IMR-90 (cell line): ENCODE data around the gene RAB3GAP2.

Experiments used
- BHLHE40 ChIP-seq: fragments of 150-350 bp; IDR thresholded peaks from 2 replicates; pipeline ENCODE4 v1.6.1; 2016; ENCODE audit warnings: mild to moderate bottlenecking, low read depth, low read length
- POLR2A ChIP-seq: IDR thresholded peaks from 2 replicates; pipeline ENCODE4 v1.6.1; 2012; ENCODE audit warnings: mild to moderate bottlenecking, low read depth, low read length
- RCOR1 ChIP-seq: IDR thresholded peaks from 2 replicates; pipeline ENCODE4 v1.6.1; 2012; ENCODE audit warnings: mild to moderate bottlenecking, low read length, improper control_type of control experiment; ENCODE audit not compliant: insufficient replicate concordance
- RFX5 ChIP-seq: IDR thresholded peaks from 2 replicates; pipeline ENCODE4 v1.8.0; 2012; ENCODE audit warnings: low read depth, mild to moderate bottlenecking, low read length, moderate library complexity
- TF ChIP-seq, protein P1 (sequence below): conservative IDR thresholded peaks from 2 replicates; pipeline ENCODE4 v1.5.1; 2012; ENCODE audit warnings: mild to moderate bottlenecking, low read depth, low read length, improper control_type of control experiment
- TF ChIP-seq, protein P2 (sequence below): fragments of 150-350 bp; IDR thresholded peaks from 2 replicates; pipeline ENCODE4 v1.6.1; 2016; ENCODE audit warnings: low read depth, mild to moderate bottlenecking, low read length, moderate library complexity, borderline replicate concordance
- TF ChIP-seq, protein P3 (sequence below): fragments of 150-350 bp; IDR thresholded peaks from 2 replicates; pipeline ENCODE4 v1.6.1; 2017; ENCODE audit warnings: mild to moderate bottlenecking, antibody characterized with exemption, low read length, low read depth

DNA sequence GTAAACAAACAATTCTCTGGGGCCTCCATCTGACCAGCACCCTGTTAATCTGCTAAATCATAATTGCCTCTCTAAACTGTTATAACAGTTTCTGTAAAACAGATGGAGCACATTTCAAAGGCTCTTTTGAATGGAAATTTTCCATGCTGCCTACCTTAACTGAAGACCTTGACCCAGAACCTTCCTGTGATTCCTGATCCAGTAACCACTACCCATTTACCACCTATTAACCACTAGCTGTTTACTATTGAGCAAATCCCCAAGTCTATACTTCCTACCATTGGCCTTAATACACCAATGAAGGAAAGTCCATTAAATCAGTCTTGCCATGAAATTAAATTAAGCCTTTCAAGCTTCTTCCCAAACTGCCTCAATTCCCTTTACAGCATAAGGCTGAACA lies 46.3 kb downstream of the RAB3GAP2 start:
- TF ChIP-seq, protein P1, sequence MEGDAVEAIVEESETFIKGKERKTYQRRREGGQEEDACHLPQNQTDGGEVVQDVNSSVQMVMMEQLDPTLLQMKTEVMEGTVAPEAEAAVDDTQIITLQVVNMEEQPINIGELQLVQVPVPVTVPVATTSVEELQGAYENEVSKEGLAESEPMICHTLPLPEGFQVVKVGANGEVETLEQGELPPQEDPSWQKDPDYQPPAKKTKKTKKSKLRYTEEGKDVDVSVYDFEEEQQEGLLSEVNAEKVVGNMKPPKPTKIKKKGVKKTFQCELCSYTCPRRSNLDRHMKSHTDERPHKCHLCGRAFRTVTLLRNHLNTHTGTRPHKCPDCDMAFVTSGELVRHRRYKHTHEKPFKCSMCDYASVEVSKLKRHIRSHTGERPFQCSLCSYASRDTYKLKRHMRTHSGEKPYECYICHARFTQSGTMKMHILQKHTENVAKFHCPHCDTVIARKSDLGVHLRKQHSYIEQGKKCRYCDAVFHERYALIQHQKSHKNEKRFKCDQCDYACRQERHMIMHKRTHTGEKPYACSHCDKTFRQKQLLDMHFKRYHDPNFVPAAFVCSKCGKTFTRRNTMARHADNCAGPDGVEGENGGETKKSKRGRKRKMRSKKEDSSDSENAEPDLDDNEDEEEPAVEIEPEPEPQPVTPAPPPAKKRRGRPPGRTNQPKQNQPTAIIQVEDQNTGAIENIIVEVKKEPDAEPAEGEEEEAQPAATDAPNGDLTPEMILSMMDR, result no peak
- TF ChIP-seq POLR2A (no peak), RCOR1 (no peak), RFX5 (no peak), BHLHE40 (no peak)
- TF ChIP-seq, protein P2, sequence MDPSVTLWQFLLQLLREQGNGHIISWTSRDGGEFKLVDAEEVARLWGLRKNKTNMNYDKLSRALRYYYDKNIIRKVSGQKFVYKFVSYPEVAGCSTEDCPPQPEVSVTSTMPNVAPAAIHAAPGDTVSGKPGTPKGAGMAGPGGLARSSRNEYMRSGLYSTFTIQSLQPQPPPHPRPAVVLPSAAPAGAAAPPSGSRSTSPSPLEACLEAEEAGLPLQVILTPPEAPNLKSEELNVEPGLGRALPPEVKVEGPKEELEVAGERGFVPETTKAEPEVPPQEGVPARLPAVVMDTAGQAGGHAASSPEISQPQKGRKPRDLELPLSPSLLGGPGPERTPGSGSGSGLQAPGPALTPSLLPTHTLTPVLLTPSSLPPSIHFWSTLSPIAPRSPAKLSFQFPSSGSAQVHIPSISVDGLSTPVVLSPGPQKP, result no peak
- TF ChIP-seq, protein P3, sequence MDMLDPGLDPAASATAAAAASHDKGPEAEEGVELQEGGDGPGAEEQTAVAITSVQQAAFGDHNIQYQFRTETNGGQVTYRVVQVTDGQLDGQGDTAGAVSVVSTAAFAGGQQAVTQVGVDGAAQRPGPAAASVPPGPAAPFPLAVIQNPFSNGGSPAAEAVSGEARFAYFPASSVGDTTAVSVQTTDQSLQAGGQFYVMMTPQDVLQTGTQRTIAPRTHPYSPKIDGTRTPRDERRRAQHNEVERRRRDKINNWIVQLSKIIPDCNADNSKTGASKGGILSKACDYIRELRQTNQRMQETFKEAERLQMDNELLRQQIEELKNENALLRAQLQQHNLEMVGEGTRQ, result no peak
